ENCODE data around the gene COL2A1. TPM values are rescaled to one million over a fixed set of nuclear protein-coding genes. Genes with fewer than 3 reads are reported as not detected.

Gene COL2A1
- polyA plus RNA-seq, 4 donors = 0.19 to 65.7 TPM; not detected in 2

DNA sequence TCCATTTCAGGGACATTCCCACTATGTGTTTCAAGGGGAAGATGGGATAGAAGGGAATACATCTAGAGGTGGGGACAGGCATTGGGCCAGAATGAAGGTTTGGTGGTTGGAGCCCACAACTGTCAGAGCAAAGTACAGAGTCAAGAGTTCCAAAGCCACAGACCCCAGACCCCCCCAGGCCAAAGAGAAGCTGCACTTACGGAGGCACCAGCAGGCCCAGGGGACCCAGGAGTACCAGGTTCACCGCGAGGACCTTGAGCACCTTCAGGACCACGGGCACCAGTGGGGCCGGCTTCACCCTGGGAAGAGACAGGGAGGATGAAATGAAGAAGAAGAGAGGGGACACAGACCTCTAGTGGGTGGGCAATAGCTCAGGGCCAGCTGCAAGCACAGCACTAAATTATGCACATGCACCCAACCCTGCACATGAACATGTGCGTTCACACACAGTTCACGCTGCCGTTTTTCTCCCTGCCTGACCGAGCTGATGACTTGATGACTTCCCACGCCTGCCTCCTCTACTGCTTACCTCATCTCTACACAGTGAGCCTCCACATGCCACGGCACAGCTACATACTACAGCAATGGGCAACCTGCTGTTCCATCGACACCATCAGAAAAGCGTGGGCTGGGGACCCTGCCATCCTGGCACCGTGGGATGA lies 16.7 kb downstream of the COL2A1 start:
- DNase-seq (no peak), FAIRE-seq (no peak)
- H3K36me3 ChIP-seq (ENCODE audit: control insufficient read depth in 3 of 3, insufficient read depth in 2 of 3, low read depth in 1 of 3, low read length in 3 of 3) = peaks cover 0 to 11% (median 0%) of the 10 kb centered on the region in 3 donors
- no peak overlapping the region for H3K27ac ChIP-seq (ENCODE audit: low read depth in 1 of 3, low read length in 2 of 3)
- no peaks in the 10 kb centered on the region for H3K4me1 ChIP-seq (ENCODE audit: control insufficient read depth in 3 of 3, insufficient read depth in 2 of 3, low read depth in 1 of 3, low read length in 2 of 3)
- H3K9me3 ChIP-seq (ENCODE audit: control insufficient read depth in 2 of 2, insufficient read depth in 1 of 2, low read depth in 1 of 2, low read length in 1 of 2) = no peaks in the 10 kb centered on the region
- peaks cover 0 to 6% (median 0%) of the 10 kb centered on the region in 3 donors for H3K27me3 ChIP-seq (ENCODE audit: control insufficient read depth in 3 of 3, insufficient read depth in 3 of 3, low read length in 3 of 3)
- no peak overlapping the region for H3K4me3 ChIP-seq (ENCODE audit: low read depth in 1 of 3, low read length in 3 of 3)
- 83 to 88% (median 87%) methylated on average over 14 of the region's 14 CpGs for WGBS, 3 donors

DNA sequence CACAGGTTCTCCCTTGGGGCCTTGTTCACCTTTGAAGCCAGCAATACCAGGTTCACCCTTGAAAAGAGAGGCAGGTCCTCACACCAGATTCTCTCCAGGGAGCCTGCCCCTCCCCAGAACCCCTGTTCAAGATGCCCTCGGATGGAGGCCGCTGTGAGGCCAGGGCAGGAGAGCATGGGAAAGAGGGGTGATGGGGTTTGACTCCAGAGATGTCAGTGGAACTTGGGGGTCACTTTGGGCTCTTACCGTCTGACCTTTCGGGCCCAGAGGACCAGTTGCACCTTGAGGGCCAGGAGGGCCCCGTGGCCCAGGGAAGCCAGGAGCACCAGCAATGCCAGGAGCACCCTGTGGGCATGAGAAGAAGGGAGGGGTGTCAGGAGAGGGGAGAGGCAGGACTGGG lies 17.4 kb downstream of the COL2A1 start:
- Histone ChIP-seq H3K4me1 (ENCODE audit: control insufficient read depth in 3 of 3, insufficient read depth in 2 of 3, low read depth in 1 of 3, low read length in 2 of 3) (peaks cover 0 to 6% (median 0%) of the 10 kb centered on the region in 3 donors), H3K36me3 (ENCODE audit: control insufficient read depth in 3 of 3, insufficient read depth in 2 of 3, low read depth in 1 of 3, low read length in 3 of 3) (peaks cover 0 to 11% (median 0%) of the 10 kb centered on the region in 3 donors), H3K27ac (ENCODE audit: low read depth in 1 of 3, low read length in 2 of 3) (no peak overlapping the region), H3K9me3 (ENCODE audit: control insufficient read depth in 2 of 2, insufficient read depth in 1 of 2, low read depth in 1 of 2, low read length in 1 of 2) (no peaks in the 10 kb centered on the region), H3K27me3 (ENCODE audit: control insufficient read depth in 3 of 3, insufficient read depth in 3 of 3, low read length in 3 of 3) (peaks cover 0 to 6% (median 0%) of the 10 kb centered on the region in 3 donors), H3K4me3 (ENCODE audit: low read depth in 1 of 3, low read length in 3 of 3) (no peak overlapping the region)
- WGBS, 3 donors = 73 to 89% (median 74%) methylated on average over 5 of the region's 5 CpGs
- DNase-seq (no peak), FAIRE-seq (no peak)

DNA sequence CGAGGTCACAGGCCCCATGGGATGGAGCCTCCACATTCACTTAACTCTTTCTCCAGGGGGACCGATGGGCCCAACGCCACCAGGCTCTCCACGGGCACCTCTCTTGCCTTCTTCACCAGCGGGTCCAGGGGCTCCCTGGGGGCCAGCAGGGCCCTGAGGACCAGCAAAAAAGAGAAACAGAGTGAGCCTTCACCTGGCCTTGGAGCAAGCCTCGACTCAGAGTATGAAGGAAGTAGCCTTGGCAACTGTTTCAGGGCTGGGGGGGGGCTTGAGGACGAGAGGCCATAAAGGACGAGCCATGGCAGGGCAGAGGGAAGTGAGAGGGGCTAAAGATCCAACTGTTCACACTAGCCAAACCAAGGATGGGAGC lies 18.0 kb downstream of the COL2A1 start:
- no peaks in the 10 kb centered on the region for H3K9me3 ChIP-seq (ENCODE audit: control insufficient read depth in 2 of 2, insufficient read depth in 1 of 2, low read depth in 1 of 2, low read length in 1 of 2)
- peaks cover 0 to 6% (median 0%) of the 10 kb centered on the region in 3 donors for H3K27me3 ChIP-seq (ENCODE audit: control insufficient read depth in 3 of 3, insufficient read depth in 3 of 3, low read length in 3 of 3)
- no peak overlapping the region for H3K27ac ChIP-seq (ENCODE audit: low read depth in 1 of 3, low read length in 2 of 3)
- FAIRE-seq = no peak
- 65 to 69% (median 67%) methylated on average over 8 of the region's 8 CpGs for WGBS, 3 donors
- H3K4me1 ChIP-seq (ENCODE audit: control insufficient read depth in 3 of 3, insufficient read depth in 2 of 3, low read depth in 1 of 3, low read length in 2 of 3) = peaks cover 0 to 11% (median 0%) of the 10 kb centered on the region in 3 donors
- H3K36me3 ChIP-seq (ENCODE audit: control insufficient read depth in 3 of 3, insufficient read depth in 2 of 3, low read depth in 1 of 3, low read length in 3 of 3) = peaks cover 0 to 11% (median 0%) of the 10 kb centered on the region in 3 donors
- H3K4me3 ChIP-seq (ENCODE audit: low read depth in 1 of 3, low read length in 3 of 3) = no peak overlapping the region
- no peak for DNase-seq

DNA sequence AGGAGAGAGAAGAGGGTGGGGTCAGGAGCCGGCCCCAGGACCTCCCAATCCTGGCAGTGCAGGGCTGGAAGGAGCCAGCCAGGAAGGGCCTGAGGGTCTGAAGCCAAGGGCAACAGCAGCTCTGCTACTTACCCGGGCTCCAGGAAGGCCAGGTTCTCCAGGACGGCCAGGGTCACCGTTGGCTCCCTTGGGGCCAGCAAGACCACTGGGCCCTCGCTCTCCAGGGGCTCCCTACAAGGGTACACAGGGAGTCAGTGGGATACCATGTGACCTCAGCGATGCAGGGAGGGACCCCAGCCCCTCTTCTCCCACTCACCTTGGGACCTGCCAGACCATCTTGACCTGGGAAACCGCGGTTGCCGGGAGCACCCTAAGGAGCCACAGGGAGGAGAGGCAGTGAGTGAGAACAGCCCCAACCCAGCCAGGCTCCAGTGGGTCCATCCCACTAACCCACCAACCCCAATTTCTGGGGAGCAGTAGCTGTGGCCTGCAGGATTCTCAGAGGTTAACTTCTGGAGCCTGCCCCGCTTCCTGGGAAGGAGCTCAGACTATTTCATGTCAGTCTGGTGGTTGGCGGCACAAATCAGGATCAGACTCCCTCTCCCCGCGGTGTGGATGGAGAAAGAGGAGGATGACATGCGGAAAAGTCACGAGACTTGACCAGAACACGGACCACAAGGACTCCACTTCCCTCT lies 18.5 kb downstream of the COL2A1 start:
- DNase-seq = no peak
- Histone ChIP-seq H3K27me3 (ENCODE audit: control insufficient read depth in 3 of 3, insufficient read depth in 3 of 3, low read length in 3 of 3) (peaks cover 0 to 6% (median 0%) of the 10 kb centered on the region in 3 donors), H3K36me3 (ENCODE audit: control insufficient read depth in 3 of 3, insufficient read depth in 2 of 3, low read depth in 1 of 3, low read length in 3 of 3) (peaks cover 0 to 11% (median 0%) of the 10 kb centered on the region in 3 donors), H3K27ac (ENCODE audit: low read depth in 1 of 3, low read length in 2 of 3) (no peak overlapping the region), H3K4me1 (ENCODE audit: control insufficient read depth in 3 of 3, insufficient read depth in 2 of 3, low read depth in 1 of 3, low read length in 2 of 3) (peaks cover 0 to 17% (median 0%) of the 10 kb centered on the region in 3 donors), H3K4me3 (ENCODE audit: low read depth in 1 of 3, low read length in 3 of 3) (no peak overlapping the region), H3K9me3 (ENCODE audit: control insufficient read depth in 2 of 2, insufficient read depth in 1 of 2, low read depth in 1 of 2, low read length in 1 of 2) (no peaks in the 10 kb centered on the region)
- WGBS, 3 donors = 90 to 97% (median 93%) methylated on average over 15 to 16 of the region's 16 CpGs
- FAIRE-seq = no peak

DNA sequence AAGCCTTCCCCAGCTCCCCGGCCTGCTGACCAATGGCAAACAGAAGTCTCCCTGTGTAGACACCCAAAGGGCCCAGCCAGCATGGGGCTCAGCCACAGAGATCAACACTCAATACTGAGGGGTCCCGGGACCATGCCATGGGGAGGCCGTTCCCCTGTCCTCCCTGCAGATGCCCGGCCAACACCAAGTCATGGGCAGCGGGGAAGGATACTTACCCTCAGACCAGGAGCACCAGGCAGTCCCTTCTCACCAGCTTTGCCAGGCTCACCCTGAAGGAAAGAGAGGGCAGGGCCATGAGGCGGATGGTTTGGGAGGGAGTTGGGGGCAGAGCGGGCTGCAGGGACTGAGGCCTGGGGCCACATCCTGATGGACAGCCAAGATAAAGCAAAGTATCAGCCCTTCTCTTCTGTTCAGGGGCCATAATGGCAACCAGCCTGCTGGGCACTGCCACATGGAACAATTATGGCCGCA lies 19.9 kb downstream of the COL2A1 start:
- H3K27me3 ChIP-seq (ENCODE audit: control insufficient read depth in 3 of 3, insufficient read depth in 3 of 3, low read length in 3 of 3) = peaks cover 0 to 6% (median 0%) of the 10 kb centered on the region in 3 donors
- no peak overlapping the region for H3K4me3 ChIP-seq (ENCODE audit: low read depth in 1 of 3, low read length in 3 of 3)
- peaks cover 0 to 18% (median 0%) of the 10 kb centered on the region in 3 donors for H3K4me1 ChIP-seq (ENCODE audit: control insufficient read depth in 3 of 3, insufficient read depth in 2 of 3, low read depth in 1 of 3, low read length in 2 of 3)
- H3K9me3 ChIP-seq (ENCODE audit: control insufficient read depth in 2 of 2, insufficient read depth in 1 of 2, low read depth in 1 of 2, low read length in 1 of 2) = no peaks in the 10 kb centered on the region
- 93 to 96% (median 95%) methylated on average over 8 of the region's 8 CpGs for WGBS, 3 donors
- peaks cover 0 to 12% (median 0%) of the 10 kb centered on the region in 3 donors for H3K36me3 ChIP-seq (ENCODE audit: control insufficient read depth in 3 of 3, insufficient read depth in 2 of 3, low read depth in 1 of 3, low read length in 3 of 3)
- DNase-seq = no peak
- H3K27ac ChIP-seq (ENCODE audit: low read depth in 1 of 3, low read length in 2 of 3) = no peak overlapping the region
- no peak for FAIRE-seq

DNA sequence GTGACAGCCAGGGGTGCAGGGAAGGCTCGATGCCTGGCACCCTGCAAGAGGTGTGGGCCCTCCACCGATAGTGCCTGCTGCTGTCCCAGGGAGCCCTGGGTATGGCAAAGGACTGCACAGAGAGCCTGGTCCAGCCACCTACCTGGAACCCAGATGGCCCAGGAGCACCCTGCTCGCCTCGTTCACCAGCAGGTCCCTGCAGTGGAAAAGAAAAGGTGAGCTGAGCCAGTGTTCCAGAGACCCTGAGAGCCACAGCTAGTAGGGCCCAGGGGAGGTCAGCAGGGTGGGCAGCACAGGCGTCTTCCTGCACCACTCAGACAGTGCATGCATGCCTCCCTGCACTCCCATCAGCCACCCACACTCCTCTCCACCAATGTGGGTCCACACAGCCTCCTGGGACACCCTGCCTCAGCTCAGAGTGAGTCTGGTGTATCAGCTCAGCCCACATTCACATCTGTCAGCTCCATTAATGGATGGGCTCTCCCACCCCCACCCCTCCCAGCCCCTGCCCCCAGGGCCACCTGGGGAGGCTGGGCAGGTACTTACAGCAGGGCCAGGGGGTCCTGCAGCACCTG lies 20.6 kb downstream of the COL2A1 start:
- no peak for FAIRE-seq
- WGBS, 3 donors = 80 to 97% (median 86%) methylated on average over 5 of the region's 5 CpGs

DNA sequence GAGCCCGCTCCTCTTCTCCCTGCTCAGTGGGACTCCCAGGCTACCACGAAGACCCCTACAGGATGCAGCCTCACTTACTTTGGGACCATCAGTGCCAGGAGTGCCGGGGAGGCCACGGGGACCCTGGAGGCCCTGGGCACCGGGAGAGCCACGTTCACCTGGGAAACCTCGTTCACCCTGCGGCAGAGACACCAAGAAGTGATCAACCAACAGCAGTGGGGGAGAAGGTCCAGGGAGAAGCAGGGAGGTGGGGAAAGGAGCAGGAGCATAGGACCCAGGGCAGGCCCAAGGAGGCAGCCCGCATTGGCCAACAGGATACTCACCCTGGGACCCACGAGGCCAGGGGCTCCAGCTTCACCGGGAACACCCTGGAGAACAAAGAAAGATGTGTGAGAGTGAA lies 21.5 kb downstream of the COL2A1 start:
- H3K9me3 ChIP-seq (ENCODE audit: control insufficient read depth in 2 of 2, insufficient read depth in 1 of 2, low read depth in 1 of 2, low read length in 1 of 2) = no peaks in the 10 kb centered on the region
- peaks cover 0 to 18% (median 0%) of the 10 kb centered on the region in 3 donors for H3K4me1 ChIP-seq (ENCODE audit: control insufficient read depth in 3 of 3, insufficient read depth in 2 of 3, low read depth in 1 of 3, low read length in 2 of 3)
- H3K4me3 ChIP-seq (ENCODE audit: low read depth in 1 of 3, low read length in 3 of 3) = no peak overlapping the region
- FAIRE-seq = no peak
- H3K36me3 ChIP-seq (ENCODE audit: control insufficient read depth in 3 of 3, insufficient read depth in 2 of 3, low read depth in 1 of 3, low read length in 3 of 3) = peaks cover 0 to 13% (median 0%) of the 10 kb centered on the region in 3 donors
- H3K27ac ChIP-seq (ENCODE audit: low read depth in 1 of 3, low read length in 2 of 3) = no peak overlapping the region
- DNase-seq = no peak
- H3K27me3 ChIP-seq (ENCODE audit: control insufficient read depth in 3 of 3, insufficient read depth in 3 of 3, low read length in 3 of 3) = peaks cover 0 to 3% (median 0%) of the 10 kb centered on the region in 3 donors
- WGBS, 3 donors = 89 to 95% (median 94%) methylated on average over 11 of the region's 11 CpGs

More for the DNA sequence above, 20.6 kb downstream of the COL2A1 start:
- H3K36me3 ChIP-seq (ENCODE audit: control insufficient read depth in 3 of 3, insufficient read depth in 2 of 3, low read depth in 1 of 3, low read length in 3 of 3) = peaks cover 0 to 14% (median 0%) of the 10 kb centered on the region in 3 donors
- H3K9me3 ChIP-seq (ENCODE audit: control insufficient read depth in 2 of 2, insufficient read depth in 1 of 2, low read depth in 1 of 2, low read length in 1 of 2) = no peaks in the 10 kb centered on the region
- peaks cover 0 to 6% (median 0%) of the 10 kb centered on the region in 3 donors for H3K27me3 ChIP-seq (ENCODE audit: control insufficient read depth in 3 of 3, insufficient read depth in 3 of 3, low read length in 3 of 3)
- H3K27ac ChIP-seq (ENCODE audit: low read depth in 1 of 3, low read length in 2 of 3) = no peak overlapping the region
- DNase-seq = no peak
- no peak overlapping the region for H3K4me3 ChIP-seq (ENCODE audit: low read depth in 1 of 3, low read length in 3 of 3)
- H3K4me1 ChIP-seq (ENCODE audit: control insufficient read depth in 3 of 3, insufficient read depth in 2 of 3, low read depth in 1 of 3, low read length in 2 of 3) = peaks cover 0 to 18% (median 0%) of the 10 kb centered on the region in 3 donors

DNA sequence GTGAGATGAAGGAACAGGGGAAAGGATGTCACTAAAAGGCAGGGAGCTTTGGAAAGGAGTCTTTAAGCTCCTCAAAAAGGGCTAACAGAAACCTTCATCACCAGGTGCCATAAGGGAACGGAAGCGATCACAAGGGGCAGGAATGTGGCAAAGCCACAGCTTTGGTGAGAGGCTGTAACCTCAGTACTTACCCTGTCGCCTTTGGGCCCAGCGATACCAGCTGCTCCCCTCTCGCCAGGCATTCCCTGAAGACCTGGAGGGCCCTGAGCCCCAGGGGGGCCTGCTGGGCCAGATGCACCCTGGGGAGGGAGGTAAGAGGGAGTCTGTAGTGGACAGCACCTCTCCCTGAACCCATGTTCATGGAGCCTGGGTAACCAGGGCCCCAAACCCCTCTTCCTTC lies 22.0 kb downstream of the COL2A1 start:
- WGBS, 3 donors = 60 to 72% (median 66%) methylated on average over 5 of the region's 5 CpGs
- Histone ChIP-seq H3K4me3 (ENCODE audit: low read depth in 1 of 3, low read length in 3 of 3) (no peak overlapping the region), H3K9me3 (ENCODE audit: control insufficient read depth in 2 of 2, insufficient read depth in 1 of 2, low read depth in 1 of 2, low read length in 1 of 2) (no peaks in the 10 kb centered on the region), H3K36me3 (ENCODE audit: control insufficient read depth in 3 of 3, insufficient read depth in 2 of 3, low read depth in 1 of 3, low read length in 3 of 3) (peaks cover 0 to 13% (median 0%) of the 10 kb centered on the region in 3 donors), H3K27ac (ENCODE audit: low read depth in 1 of 3, low read length in 2 of 3) (no peak overlapping the region), H3K4me1 (ENCODE audit: control insufficient read depth in 3 of 3, insufficient read depth in 2 of 3, low read depth in 1 of 3, low read length in 2 of 3) (peaks cover 0 to 18% (median 0%) of the 10 kb centered on the region in 3 donors), H3K27me3 (ENCODE audit: control insufficient read depth in 3 of 3, insufficient read depth in 3 of 3, low read length in 3 of 3) (peaks cover 0 to 3% (median 0%) of the 10 kb centered on the region in 3 donors)
- FAIRE-seq (no peak), DNase-seq (no peak)

Data from small intestine (tissue), 7 donors.